ENCODE results near the gene UBE2E2. TPM values are rescaled to one million over a fixed set of nuclear protein-coding genes. Genes with fewer than 3 reads are reported as not detected.

UBE2E2 gene
- total RNA-seq, 1 experiment from 2014 or later = 38.6 TPM

DNA sequence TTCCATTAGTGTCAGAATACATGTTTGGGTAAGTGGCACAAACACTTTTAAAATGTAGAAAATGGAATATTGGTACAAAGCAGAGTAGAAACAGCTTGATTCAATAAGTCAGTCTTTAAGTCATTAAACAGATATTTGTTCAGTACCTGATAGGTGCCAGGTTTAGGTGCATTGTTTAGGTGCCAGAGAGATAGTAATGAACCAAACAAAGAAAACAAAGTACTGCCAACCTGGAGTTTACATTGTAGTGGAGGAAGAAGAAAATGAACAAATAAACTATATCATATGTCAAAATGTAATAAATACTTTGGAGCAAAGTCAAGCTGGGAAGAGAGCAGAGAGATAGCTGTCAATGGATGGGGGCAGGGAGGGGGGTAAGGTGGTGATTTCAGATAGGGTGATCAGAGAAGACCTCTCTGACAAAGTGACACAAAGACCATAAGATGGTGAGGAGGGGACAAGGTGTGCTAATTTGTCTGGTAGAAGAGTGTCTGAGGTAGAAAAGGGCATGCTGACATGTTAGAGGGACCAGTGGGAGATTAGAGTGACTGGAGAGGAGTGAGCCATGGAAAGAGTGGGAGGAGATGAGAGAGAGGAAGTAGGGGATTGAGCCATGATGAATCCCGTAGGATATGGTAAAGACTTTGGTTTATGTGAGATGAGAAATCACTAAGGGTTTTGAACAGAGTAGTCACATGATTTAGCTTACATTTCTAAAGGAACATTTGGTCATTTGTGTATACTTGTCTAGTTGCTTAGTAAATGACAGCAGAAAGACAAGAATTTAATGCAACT, 128.2 kb downstream of the UBE2E2 start:
- H2AFZ ChIP-seq (ENCODE audit: low read length) = no peak overlapping the region
- no peak overlapping the region for H3T11ph ChIP-seq (ENCODE audit: low read length)
- H4K8ac ChIP-seq (replicated peaks; ENCODE audit: insufficient read length, low read depth, low read length) = no peak overlapping the region
- no peak overlapping the region for H3K23ac ChIP-seq (ENCODE audit: insufficient read length, low read depth, low read length)
- H2BK5ac ChIP-seq (ENCODE audit: insufficient read length, low read length) = no peak overlapping the region
- no peak overlapping the region for H2BK12ac ChIP-seq (ENCODE audit: insufficient read length, low read depth, low read length)
- no peaks in the 10 kb centered on the region for H3K79me2 ChIP-seq (ENCODE audit: insufficient read depth, low read length)
- H2BK15ac ChIP-seq (ENCODE audit: low read depth, low read length) = no peak overlapping the region
- no peak overlapping the region for H3K14ac ChIP-seq (ENCODE audit: insufficient read depth, low read length)
- Mint-ChIP-seq H3K36me3 (ENCODE audit: insufficient read depth in 1 of 3, low read depth in 3 of 3) (no peaks in the 10 kb centered on the region), H3K27me3 (ENCODE audit: low read depth) (no peaks in the 10 kb centered on the region), H3K9me3 (no peaks in the 10 kb centered on the region), H3K4me3 (no peak overlapping the region), H3K4me1 (peaks cover 6 to 8% of the 10 kb centered on the region in 2 experiments; a peak in 3 of 4 replicates), H3K27ac (peak overlapping the region in 2 of 3 experiments; percentile 1 to 54; a peak in 3 of 7 replicates)
- H4K5ac ChIP-seq (ENCODE audit: insufficient read length, low read depth, low read length) = no peak overlapping the region
- H2BK20ac ChIP-seq (ENCODE audit: low read depth, low read length, poor library complexity, severe bottlenecking) = no peak overlapping the region
- no peak overlapping the region for H2BK120ac ChIP-seq (ENCODE audit: low read depth, low read length, poor library complexity, severe bottlenecking)
- H3K27ac ChIP-seq (ENCODE audit: insufficient read length, low read depth, low read length) = no peak overlapping the region
- TF ChIP-seq, protein P1, sequence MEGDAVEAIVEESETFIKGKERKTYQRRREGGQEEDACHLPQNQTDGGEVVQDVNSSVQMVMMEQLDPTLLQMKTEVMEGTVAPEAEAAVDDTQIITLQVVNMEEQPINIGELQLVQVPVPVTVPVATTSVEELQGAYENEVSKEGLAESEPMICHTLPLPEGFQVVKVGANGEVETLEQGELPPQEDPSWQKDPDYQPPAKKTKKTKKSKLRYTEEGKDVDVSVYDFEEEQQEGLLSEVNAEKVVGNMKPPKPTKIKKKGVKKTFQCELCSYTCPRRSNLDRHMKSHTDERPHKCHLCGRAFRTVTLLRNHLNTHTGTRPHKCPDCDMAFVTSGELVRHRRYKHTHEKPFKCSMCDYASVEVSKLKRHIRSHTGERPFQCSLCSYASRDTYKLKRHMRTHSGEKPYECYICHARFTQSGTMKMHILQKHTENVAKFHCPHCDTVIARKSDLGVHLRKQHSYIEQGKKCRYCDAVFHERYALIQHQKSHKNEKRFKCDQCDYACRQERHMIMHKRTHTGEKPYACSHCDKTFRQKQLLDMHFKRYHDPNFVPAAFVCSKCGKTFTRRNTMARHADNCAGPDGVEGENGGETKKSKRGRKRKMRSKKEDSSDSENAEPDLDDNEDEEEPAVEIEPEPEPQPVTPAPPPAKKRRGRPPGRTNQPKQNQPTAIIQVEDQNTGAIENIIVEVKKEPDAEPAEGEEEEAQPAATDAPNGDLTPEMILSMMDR (conservative IDR thresholded peaks at IDR 0.05) = no peak
- H3K9me3 ChIP-seq (ENCODE audit: control insufficient read depth, low read depth, low read length) = no peaks in the 10 kb centered on the region
- no peak overlapping the region for H3K9ac ChIP-seq (ENCODE audit: extremely low read depth, insufficient read length, low read length)
- no peak overlapping the region for H4K91ac ChIP-seq (ENCODE audit: insufficient read length, low read depth, low read length)
- no peak overlapping the region for H2AK5ac ChIP-seq (ENCODE audit: insufficient read length, low read length)
- no peak overlapping the region for H3K4me2 ChIP-seq (ENCODE audit: insufficient read depth, insufficient read length, low read length)
- no peaks in the 10 kb centered on the region for H3K27me3 ChIP-seq (ENCODE audit: insufficient read depth, low read length)
- no peaks in the 10 kb centered on the region for H3K79me1 ChIP-seq (ENCODE audit: insufficient read depth, low read depth, low read length, poor library complexity, severe bottlenecking)
- H4K20me1 ChIP-seq (ENCODE audit: control insufficient read depth, insufficient read depth, insufficient read length) = no peaks in the 10 kb centered on the region
- no peak for DNase-seq
- no peak overlapping the region for H3K56ac ChIP-seq (ENCODE audit: insufficient read length, low read depth, low read length)
- H3K4ac ChIP-seq (ENCODE audit: low read depth, low read length) = no peak overlapping the region
- no peak overlapping the region for H3K18ac ChIP-seq (ENCODE audit: insufficient read length, low read depth, low read length)
- no peaks in the 10 kb centered on the region for H3K4me1 ChIP-seq (ENCODE audit: insufficient read depth, low read length)
- no peaks in the 10 kb centered on the region for H3K23me2 ChIP-seq (ENCODE audit: insufficient read length, low read depth, low read length, poor library complexity, severe bottlenecking)
- WGBS (ENCODE audit: extremely low coverage, insufficient read length, low lambda C conversion rate) = no CpG with 5 or more reads among the region's 1 CpG

Measured in H9 (cell line).